Hepatocyte (in vitro differentiated cells): Measurements from ENCODE around the gene IGSF9. TPM values are rescaled to one million over a fixed set of nuclear protein-coding genes. Genes with fewer than 3 reads are reported as not detected.

Experiments used
- DNase-seq: peaks from one replicate; pipeline ENCODE4 v3.0.0-alpha.2; 2016; ENCODE audit warnings: low spot score
- H2AFZ ChIP-seq: fragments of 200-600 bp; sonication (generic); 2 replicates; pipeline ENCODE4 v1.6.0; 2016; ENCODE audit warnings: antibody characterized with exemption, mild to moderate bottlenecking
- H3K27ac ChIP-seq: fragments of 200-600 bp; sonication (generic); 2 replicates; pipeline ENCODE4 v1.5.1; 2016; ENCODE audit warnings: mild to moderate bottlenecking
- H3K27me3 ChIP-seq: fragments of 200-600 bp; sonication (generic); 2 replicates; pipeline ENCODE4 v1.6.1; 2016
- H3K36me3 ChIP-seq: fragments of 200-600 bp; sonication (generic); replicated peaks from 2 replicates; pipeline ENCODE4 v1.5.1; 2016; ENCODE audit warnings: low read depth; ENCODE audit not compliant: insufficient read depth
- H3K4me1 ChIP-seq: fragments of 200-600 bp; sonication (generic); 2 replicates; pipeline ENCODE4 v1.5.1; 2016; ENCODE audit warnings: mild to moderate bottlenecking, moderate library complexity; ENCODE audit not compliant: insufficient read depth
- H3K4me2 ChIP-seq: fragments of 200-600 bp; sonication (generic); 2 replicates; pipeline ENCODE4 v1.6.0; 2016
- H3K4me3 ChIP-seq: fragments of 200-600 bp; sonication (generic); 2 replicates; pipeline ENCODE4 v1.5.1; 2016; ENCODE audit warnings: mild to moderate bottlenecking
- H3K79me2 ChIP-seq: fragments of 200-600 bp; sonication (generic); 2 replicates; pipeline ENCODE4 v1.6.0; 2017; ENCODE audit warnings: mild to moderate bottlenecking
- H3K9me2 ChIP-seq: fragments of 200-600 bp; sonication (generic); replicated peaks from 2 replicates; pipeline ENCODE4 v1.6.0; 2017; ENCODE audit warnings: mild to moderate bottlenecking; ENCODE audit not compliant: insufficient read depth
- H3K9me3 ChIP-seq: fragments of 200-600 bp; sonication (generic); 2 replicates; pipeline ENCODE4 v1.5.1; 2016; ENCODE audit warnings: low read depth, mild to moderate bottlenecking
- H4K20me1 ChIP-seq: fragments of 200-600 bp; sonication (generic); 2 replicates; pipeline ENCODE4 v1.6.0; 2016; ENCODE audit warnings: mild to moderate bottlenecking; ENCODE audit not compliant: insufficient read depth, poor library complexity, severe bottlenecking
- EZH2 ChIP-seq: fragments of 200-600 bp; sonication (generic); IDR thresholded peaks from 2 replicates; pipeline ENCODE4 v1.6.1; 2016; ENCODE audit warnings: antibody characterized with exemption, mild to moderate bottlenecking, borderline replicate concordance
- EZH2phosphoT487 ChIP-seq: fragments of 200-600 bp; sonication (generic); IDR thresholded peaks from one replicate; pipeline ENCODE4 v1.6.1; 2018; ENCODE audit warnings: antibody characterized with exemption, mild to moderate bottlenecking, low read depth, moderate library complexity; ENCODE audit not compliant: unreplicated experiment, severe bottlenecking
- WGBS: methylation state at CpG from one replicate; pipeline ENCODE4 v1.1.6; 2016; ENCODE audit warnings: low lambda C conversion rate; ENCODE audit errors: missing lambda C conversion rate; 5-methylcytosine and 5-hydroxymethylcytosine counted together
- polyA plus RNA-seq: library from polyadenylated mRNA; unstranded; fragments of >200 nt; fragmentation: Nextera tagmentation; extraction: Ambion mirVana; gene quantifications from 2 replicates; pipeline ENCODE4 v1.2.1, GENCODE V29; 2016
- total RNA-seq: library from RNA; depleted of rRNA; stranded (reverse); fragments of >200 nt; gene quantifications from 2 replicates; pipeline ENCODE4 v1.2.3, GENCODE V29; 2014
- TF ChIP-seq, protein P1 (sequence below): fragments of 200-600 bp; sonication (generic); IDR thresholded peaks from 2 replicates; pipeline ENCODE4 v1.5.1; 2016; ENCODE audit warnings: antibody characterized with exemption, mild to moderate bottlenecking; ENCODE audit not compliant: poor library complexity

IGSF9 gene
- total and polyA plus RNA-seq, 2 experiments from 2014 or later = 8.2 to 22.5 TPM

DNA sequence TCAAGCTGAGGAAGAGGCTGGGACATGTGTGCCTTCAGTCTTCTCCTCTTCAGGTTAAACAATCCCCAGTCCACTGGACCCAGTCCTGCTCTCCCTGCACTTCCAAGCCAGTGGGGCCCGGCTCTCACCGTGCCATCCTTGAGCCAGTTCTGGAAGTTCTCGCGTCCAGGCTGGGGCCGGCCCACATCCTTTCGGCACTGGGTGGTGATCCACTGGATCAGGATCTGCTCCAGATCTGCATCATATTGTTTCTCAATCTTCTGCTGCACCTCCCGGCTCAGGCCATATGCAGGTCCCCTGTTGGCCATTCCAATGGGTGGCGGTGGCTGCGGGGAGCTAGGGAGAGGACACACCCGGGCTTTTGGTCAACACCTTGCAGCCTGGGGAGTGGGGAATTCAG is 25.2 kb downstream of the IGSF9 start:
- no peaks in the 10 kb centered on the region for H3K27me3 ChIP-seq
- H2AFZ ChIP-seq = no peak overlapping the region
- WGBS = 92% methylated on average over 10 of the region's 10 CpGs
- no peak overlapping the region for H3K27ac ChIP-seq
- H3K36me3 ChIP-seq = no peaks in the 10 kb centered on the region
- H3K4me2 ChIP-seq = no peak overlapping the region
- H3K79me2 ChIP-seq = peaks cover 26% of the 10 kb centered on the region
- TF ChIP-seq EZH2 (no peak), EZH2phosphoT487 (no peak)
- TF ChIP-seq, protein P1, sequence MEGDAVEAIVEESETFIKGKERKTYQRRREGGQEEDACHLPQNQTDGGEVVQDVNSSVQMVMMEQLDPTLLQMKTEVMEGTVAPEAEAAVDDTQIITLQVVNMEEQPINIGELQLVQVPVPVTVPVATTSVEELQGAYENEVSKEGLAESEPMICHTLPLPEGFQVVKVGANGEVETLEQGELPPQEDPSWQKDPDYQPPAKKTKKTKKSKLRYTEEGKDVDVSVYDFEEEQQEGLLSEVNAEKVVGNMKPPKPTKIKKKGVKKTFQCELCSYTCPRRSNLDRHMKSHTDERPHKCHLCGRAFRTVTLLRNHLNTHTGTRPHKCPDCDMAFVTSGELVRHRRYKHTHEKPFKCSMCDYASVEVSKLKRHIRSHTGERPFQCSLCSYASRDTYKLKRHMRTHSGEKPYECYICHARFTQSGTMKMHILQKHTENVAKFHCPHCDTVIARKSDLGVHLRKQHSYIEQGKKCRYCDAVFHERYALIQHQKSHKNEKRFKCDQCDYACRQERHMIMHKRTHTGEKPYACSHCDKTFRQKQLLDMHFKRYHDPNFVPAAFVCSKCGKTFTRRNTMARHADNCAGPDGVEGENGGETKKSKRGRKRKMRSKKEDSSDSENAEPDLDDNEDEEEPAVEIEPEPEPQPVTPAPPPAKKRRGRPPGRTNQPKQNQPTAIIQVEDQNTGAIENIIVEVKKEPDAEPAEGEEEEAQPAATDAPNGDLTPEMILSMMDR = no peak
- H3K4me3 ChIP-seq = no peak overlapping the region
- H3K4me1 ChIP-seq = peaks cover 36% of the 10 kb centered on the region
- no peak for DNase-seq
- no peaks in the 10 kb centered on the region for H3K9me2 ChIP-seq
- H3K9me3 ChIP-seq = no peaks in the 10 kb centered on the region
- H4K20me1 ChIP-seq = no peaks in the 10 kb centered on the region

DNA sequence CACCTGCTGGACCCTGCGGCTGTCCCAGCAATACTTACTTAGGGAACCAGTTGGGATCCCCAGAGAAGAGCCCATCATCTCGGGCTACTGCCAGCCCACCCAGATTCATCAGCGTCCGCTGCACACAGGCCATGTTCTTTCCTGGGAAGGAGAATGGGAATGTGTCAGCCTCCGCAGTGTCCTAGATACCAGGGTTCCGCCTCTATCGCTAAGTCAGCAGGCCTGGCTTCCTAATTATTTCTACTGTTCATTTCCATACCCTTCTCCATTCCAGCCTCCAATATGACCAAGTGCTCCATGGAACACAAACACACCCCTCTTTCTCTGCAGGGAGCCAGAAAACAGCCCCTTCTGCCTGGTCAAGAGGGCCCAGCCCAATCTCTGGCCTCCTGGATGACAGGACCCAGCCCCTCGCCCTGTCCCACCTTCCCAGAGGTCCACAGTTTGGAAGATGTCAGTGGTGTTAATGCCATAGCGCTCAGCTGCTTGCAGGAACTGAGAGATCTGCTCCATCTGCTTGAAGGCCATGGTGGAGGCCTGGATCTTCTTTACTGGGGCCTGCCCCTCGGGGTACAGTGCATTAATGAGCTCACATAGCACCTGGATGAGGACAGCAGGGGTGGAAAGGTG is 26.1 kb downstream of the IGSF9 start:
- Histone ChIP-seq H4K20me1 (no peaks in the 10 kb centered on the region), H3K9me2 (no peaks in the 10 kb centered on the region), H3K9me3 (no peaks in the 10 kb centered on the region), H3K4me1 (peaks cover 38% of the 10 kb centered on the region), H3K4me2 (no peak overlapping the region), H3K79me2 (peaks cover 19% of the 10 kb centered on the region), H3K36me3 (no peaks in the 10 kb centered on the region), H2AFZ (no peak overlapping the region), H3K27me3 (no peaks in the 10 kb centered on the region), H3K4me3 (no peak overlapping the region), H3K27ac (no peak overlapping the region)
- no peak for DNase-seq
- TF ChIP-seq EZH2 (no peak), EZH2phosphoT487 (no peak)
- TF ChIP-seq, protein P1 = no peak
- 98% methylated on average over 10 of the region's 10 CpGs for WGBS

DNA sequence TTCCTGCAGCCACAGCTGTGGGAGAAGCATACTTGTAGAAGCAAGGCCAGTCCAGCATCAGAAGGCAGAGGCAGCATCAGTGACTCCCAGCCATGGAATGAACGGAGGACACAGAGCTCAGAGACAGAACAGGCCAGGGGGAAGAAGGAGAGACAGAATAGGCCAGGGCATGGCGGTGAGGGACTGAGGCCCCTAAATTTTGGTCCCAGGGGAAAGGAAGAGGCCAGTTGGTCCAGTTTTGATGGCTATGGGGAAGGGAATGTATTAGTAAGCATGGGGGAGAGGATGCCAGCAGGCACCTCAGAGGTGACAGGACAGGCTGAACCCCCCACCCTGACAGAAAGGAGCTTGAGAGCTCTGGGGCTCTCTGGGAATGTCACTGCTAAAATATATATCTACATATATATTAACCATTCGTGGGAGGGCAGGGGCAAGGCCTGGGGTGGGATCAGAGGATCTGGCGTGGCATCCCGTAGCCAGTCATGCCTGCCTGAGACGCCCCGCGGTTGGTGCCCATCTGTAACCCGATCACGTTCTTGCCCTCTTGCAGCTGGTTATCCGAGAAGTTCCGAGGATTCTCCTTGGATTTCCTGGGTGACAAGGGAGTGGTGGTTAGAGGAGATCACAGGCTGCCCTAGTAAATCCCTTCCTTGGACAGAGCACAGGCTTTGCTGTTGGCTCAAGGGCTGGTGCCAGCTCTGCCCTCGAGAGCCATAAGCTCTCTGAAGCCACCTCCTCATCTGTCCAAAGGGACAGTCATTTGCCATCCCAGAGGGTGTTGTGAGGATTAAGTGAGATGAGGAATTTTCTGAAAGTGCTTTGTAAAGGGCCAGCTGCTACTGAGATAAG is 26.8 kb downstream of the IGSF9 start:
- H3K9me3 ChIP-seq = no peaks in the 10 kb centered on the region
- H3K79me2 ChIP-seq = peaks cover 19% of the 10 kb centered on the region
- H3K4me3 ChIP-seq = no peak overlapping the region
- H3K9me2 ChIP-seq = no peaks in the 10 kb centered on the region
- H3K27me3 ChIP-seq = no peaks in the 10 kb centered on the region
- no peak for DNase-seq
- no peaks in the 10 kb centered on the region for H4K20me1 ChIP-seq
- peaks cover 41% of the 10 kb centered on the region for H3K4me1 ChIP-seq
- no peak overlapping the region for H3K27ac ChIP-seq
- no peaks in the 10 kb centered on the region for H3K36me3 ChIP-seq
- TF ChIP-seq, protein P1 = no peak
- no peak for TF ChIP-seq EZH2
- no peak for TF ChIP-seq EZH2phosphoT487
- 93% methylated on average over 13 of the region's 13 CpGs for WGBS
- no peak overlapping the region for H2AFZ ChIP-seq
- no peak overlapping the region for H3K4me2 ChIP-seq
